ENCODE data around the gene FRMD3.
"Not testable (repeated sequence)": the region's sequence is repeated elsewhere in the genome, so short reads cannot be mapped to it uniquely, and the experiment has no call there.

Gene FRMD3

DNA sequence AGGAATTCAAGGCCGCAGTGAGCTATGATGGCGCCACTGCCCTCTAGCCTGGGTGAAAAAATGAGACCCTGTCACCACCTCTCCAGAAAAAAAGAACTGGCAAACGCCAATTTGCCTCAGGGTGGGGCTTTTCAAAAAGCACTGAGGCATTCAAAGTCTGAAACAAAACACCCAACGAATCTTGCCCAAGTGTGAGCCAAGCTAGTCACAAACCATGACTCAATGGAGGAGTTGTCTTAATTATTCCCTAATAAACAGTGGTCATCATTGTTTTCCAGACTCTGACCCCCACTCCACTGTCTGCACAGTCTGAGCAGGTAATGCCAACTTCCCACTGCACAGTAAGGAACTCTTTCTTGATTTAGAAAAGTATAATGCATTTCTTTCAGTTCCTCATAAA, 16.8 kb downstream of the FRMD3 start:
- Mint-ChIP-seq H3K4me3 (no peak overlapping the region), H3K27ac (no peak overlapping the region), H3K9me3 (peaks cover 28% of the 10 kb centered on the region), H3K4me1 (peaks cover 13% of the 10 kb centered on the region), H3K27me3 (ENCODE audit: low read depth, poor library complexity) (peaks cover 8% of the 10 kb centered on the region), H3K36me3 (ENCODE audit: low read depth) (no peaks in the 10 kb centered on the region)
- no peak for DNase-seq
- TF ChIP-seq, protein P1, sequence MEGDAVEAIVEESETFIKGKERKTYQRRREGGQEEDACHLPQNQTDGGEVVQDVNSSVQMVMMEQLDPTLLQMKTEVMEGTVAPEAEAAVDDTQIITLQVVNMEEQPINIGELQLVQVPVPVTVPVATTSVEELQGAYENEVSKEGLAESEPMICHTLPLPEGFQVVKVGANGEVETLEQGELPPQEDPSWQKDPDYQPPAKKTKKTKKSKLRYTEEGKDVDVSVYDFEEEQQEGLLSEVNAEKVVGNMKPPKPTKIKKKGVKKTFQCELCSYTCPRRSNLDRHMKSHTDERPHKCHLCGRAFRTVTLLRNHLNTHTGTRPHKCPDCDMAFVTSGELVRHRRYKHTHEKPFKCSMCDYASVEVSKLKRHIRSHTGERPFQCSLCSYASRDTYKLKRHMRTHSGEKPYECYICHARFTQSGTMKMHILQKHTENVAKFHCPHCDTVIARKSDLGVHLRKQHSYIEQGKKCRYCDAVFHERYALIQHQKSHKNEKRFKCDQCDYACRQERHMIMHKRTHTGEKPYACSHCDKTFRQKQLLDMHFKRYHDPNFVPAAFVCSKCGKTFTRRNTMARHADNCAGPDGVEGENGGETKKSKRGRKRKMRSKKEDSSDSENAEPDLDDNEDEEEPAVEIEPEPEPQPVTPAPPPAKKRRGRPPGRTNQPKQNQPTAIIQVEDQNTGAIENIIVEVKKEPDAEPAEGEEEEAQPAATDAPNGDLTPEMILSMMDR (IDR thresholded peaks at IDR 0.05) = no peak

DNA sequence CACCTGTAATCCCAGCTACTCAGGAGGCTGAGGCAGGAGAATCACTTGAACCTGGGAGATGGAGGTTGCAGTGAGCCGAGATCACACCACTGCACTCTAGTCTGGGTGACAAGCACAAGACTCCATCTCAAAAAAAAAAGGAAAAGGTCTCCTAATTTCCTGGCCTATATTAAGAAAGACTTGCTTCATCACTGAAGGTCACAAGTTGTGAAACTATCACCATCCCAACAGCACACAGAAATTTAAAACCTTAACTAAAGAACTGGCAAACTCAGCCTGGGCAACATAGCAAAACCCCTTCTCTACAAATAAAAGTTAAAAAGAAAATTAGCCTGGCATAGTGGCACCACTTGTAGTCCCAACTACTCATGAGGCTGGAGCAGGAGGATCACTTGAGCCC, 17.2 kb downstream of the FRMD3 start:
- Mint-ChIP-seq H3K9me3 (peaks cover 29% of the 10 kb centered on the region), H3K4me1 (peaks cover 9% of the 10 kb centered on the region), H3K27me3 (ENCODE audit: low read depth, poor library complexity) (peaks cover 10% of the 10 kb centered on the region), H3K4me3 (no peak overlapping the region), H3K36me3 (ENCODE audit: low read depth) (no peaks in the 10 kb centered on the region), H3K27ac (no peak overlapping the region)
- TF ChIP-seq, protein P1 (IDR thresholded peaks at IDR 0.05) = no peak
- no peak for DNase-seq

DNA sequence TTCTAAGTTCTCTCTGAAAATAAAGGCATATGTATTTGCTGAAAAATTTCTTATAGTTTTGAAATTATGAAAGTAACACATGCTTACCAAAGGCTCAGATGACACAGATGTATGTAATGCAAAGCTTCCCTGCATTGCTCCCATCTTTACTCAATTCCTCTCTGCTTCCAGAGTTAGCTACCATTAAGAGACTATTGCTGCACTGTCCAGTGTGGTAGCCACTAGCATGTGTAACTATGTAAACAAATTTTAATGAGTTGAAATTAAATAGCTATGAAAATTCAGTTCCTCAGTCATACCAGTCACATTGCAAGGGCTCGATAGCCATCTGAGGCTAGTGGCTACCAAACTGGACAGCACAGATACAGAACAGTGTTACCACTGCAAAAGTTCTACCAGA, 17.9 kb downstream of the FRMD3 start:
- Mint-ChIP-seq H3K27ac (no peak overlapping the region), H3K9me3 (peaks cover 31% of the 10 kb centered on the region), H3K4me3 (no peak overlapping the region), H3K27me3 (ENCODE audit: low read depth, poor library complexity) (peaks cover 11% of the 10 kb centered on the region), H3K36me3 (ENCODE audit: low read depth) (no peaks in the 10 kb centered on the region), H3K4me1 (peaks cover 5% of the 10 kb centered on the region)
- TF ChIP-seq, protein P1 (IDR thresholded peaks at IDR 0.05) = no peak
- no peak for DNase-seq

DNA sequence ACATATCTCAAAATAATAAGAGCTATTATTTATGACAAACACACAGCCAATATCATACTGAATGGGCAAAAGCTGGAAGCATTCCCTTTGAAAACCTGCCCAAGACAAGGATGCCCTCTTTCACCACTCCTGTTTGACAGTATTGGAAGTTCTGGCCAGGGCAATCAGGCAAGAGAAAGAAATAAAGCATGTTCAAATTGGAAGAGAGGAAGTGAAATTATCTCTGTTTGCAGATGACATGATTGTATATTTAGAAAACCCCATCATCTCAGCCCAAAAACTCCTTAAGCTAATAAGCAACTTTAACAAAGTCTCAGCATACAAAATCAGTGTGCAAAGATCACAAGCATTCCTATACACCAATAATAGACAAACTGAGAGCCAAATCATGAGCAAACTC, 20.2 kb downstream of the FRMD3 start:
- H3K36me3 Mint-ChIP-seq (ENCODE audit: low read depth); H3K27ac Mint-ChIP-seq; DNase-seq; H3K4me3 Mint-ChIP-seq; H3K4me1 Mint-ChIP-seq: not testable (repeated sequence)
- peaks cover 34% of the 10 kb centered on the region for H3K9me3 Mint-ChIP-seq
- peaks cover 14% of the 10 kb centered on the region for H3K27me3 Mint-ChIP-seq (ENCODE audit: low read depth, poor library complexity)

DNA sequence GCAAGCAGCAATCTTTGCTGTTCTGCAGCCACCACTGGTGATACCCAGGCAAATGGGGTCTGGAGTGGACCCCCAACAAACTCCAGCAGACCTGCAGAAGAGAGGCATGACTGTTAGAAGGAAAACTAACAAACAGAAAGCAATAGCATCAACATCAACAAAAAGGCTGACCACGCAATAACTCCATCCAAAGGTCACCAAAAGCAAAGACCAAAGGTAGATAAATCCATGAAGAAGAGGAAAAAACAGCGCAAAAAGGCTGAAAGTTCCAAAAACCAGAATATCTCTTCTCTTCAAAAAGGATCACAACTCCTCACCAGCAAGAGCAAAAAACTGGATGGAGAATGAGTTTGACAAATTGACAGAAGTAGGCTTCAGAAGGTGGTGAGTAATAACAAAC, 23.4 kb downstream of the FRMD3 start:
- H3K4me1 Mint-ChIP-seq = peaks cover 2% of the 10 kb centered on the region

DNA sequence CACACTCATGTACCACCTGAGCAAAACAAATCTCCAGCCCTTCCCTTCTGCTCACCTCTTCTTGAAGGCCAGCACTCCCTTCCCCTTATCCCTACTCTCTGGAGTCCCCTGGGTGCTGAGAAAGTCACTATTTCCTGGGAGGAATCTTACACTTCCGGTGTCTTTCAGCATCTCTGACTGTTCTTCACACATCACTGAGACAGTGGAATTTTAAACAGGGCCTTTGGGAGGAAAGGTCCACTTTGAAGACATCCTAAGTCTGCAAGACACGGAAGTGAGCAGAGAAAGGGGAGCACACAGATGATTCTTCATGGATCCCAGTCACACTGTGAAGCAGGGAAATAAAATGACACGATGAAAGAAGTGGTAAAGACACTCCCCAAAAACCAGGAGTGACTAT, 25.6 kb downstream of the FRMD3 start:
- no peak overlapping the region for H3K4me3 Mint-ChIP-seq
- H3K9me3 Mint-ChIP-seq = peaks cover 9% of the 10 kb centered on the region
- no peak for DNase-seq
- no peak overlapping the region for H3K27ac Mint-ChIP-seq
- H3K36me3 Mint-ChIP-seq (ENCODE audit: low read depth) = peaks cover 4% of the 10 kb centered on the region
- H3K4me1 Mint-ChIP-seq = peaks cover 10% of the 10 kb centered on the region
- peaks cover 13% of the 10 kb centered on the region for H3K27me3 Mint-ChIP-seq (ENCODE audit: low read depth, poor library complexity)
- TF ChIP-seq, protein P1 (IDR thresholded peaks at IDR 0.05) = no peak

More for the DNA sequence above, 23.4 kb downstream of the FRMD3 start:
- peaks cover 29% of the 10 kb centered on the region for H3K9me3 Mint-ChIP-seq
- TF ChIP-seq, protein P1 (IDR thresholded peaks at IDR 0.05) = no peak
- no peak for DNase-seq
- peaks cover 17% of the 10 kb centered on the region for H3K27me3 Mint-ChIP-seq (ENCODE audit: low read depth, poor library complexity)
- H3K27ac Mint-ChIP-seq = no peak overlapping the region
- peaks cover 4% of the 10 kb centered on the region for H3K36me3 Mint-ChIP-seq (ENCODE audit: low read depth)
- no peak overlapping the region for H3K4me3 Mint-ChIP-seq
